GM12878 (cell line): ENCODE results near the gene FNDC11. TPM values are rescaled to one million over a fixed set of nuclear protein-coding genes. Genes with fewer than 3 reads are reported as not detected.

Experiments
- ATAC-seq: fragments of 200-7000 bp; cut with Tn5 transposase; 3 replicates; pipeline ENCODE4 v1.9.1; 2020; ENCODE audit warnings: mild to moderate bottlenecking, moderate library complexity
- BruUV-seq: library from RNA; stranded (reverse); fragments of 400-500 nt; replicated peaks from 2 replicates; lab custom pipeline; 2021; lab: Mats Ljungman, UMichigan
- CTCF ChIA-PET: fragments of 300-600 bp; sonication (Branson Sonifier 250); formaldehyde crosslinking; extraction: SDS; loops from one replicate; lab custom pipeline; 2021; ENCODE audit warnings: inconsistent platforms; lab: Yijun Ruan, JAX
- POLR2A ChIA-PET: fragments of 350-600 bp; formaldehyde crosslinking; extraction: SDS; loops from one replicate; lab custom pipeline; 2021; ENCODE audit warnings: inconsistent platforms; lab: Charles Lee
- RAD21 ChIA-PET: fragments of 300-600 bp; sonication (Branson Sonifier 250); formaldehyde crosslinking; loops from one replicate; lab custom pipeline; 2023; ENCODE audit warnings: antibody characterized with exemption; ENCODE audit not compliant: unreplicated experiment; lab: Charles Lee
- SMC1A ChIA-PET: fragments of 300-600 bp; sonication (Branson Sonifier 250); formaldehyde crosslinking; loops from one replicate; lab custom pipeline; 2023; ENCODE audit not compliant: unreplicated experiment, uncharacterized antibody; lab: Charles Lee
- DNase-seq: peaks from one replicate; pipeline ENCODE4 v3.0.0-alpha.2; 2011; ENCODE audit warnings: low read depth, low spot score
- FAIRE-seq: peaks from 3 replicates; lab custom pipeline; 2011; peaks lifted over from hg19 to GRCh38; lab: Jason Lieb, UNC
- H2AFZ ChIP-seq: 2 replicates; pipeline ENCODE4 v1.6.0; 2011; ENCODE audit warnings: low read depth, low read length, control low read depth; ENCODE audit not compliant: control insufficient read depth
- H3K27ac ChIP-seq: 2 replicates; pipeline ENCODE4 v1.5.1; 2011; ENCODE audit warnings: control low read depth; ENCODE audit not compliant: control insufficient read depth, insufficient read depth
- H3K27me3 ChIP-seq, 2 experiments: replicated peaks in 1 of 2; 2 replicates each; pipeline versions ENCODE4 v1.6.0 to v1.6.1; 2011; ENCODE audit warnings: low read length in 1 of 2; ENCODE audit not compliant: control insufficient read depth in 2 of 2, insufficient read depth in 2 of 2
- H3K36me3 ChIP-seq, 2 experiments: 2 replicates each; pipeline ENCODE4 v1.5.1; 2011; ENCODE audit warnings: low read length in 1 of 2; ENCODE audit not compliant: control insufficient read depth in 2 of 2, insufficient read depth in 2 of 2
- H3K4me1 ChIP-seq: 2 replicates; pipeline ENCODE4 v1.6.1; 2011; ENCODE audit warnings: mild to moderate bottlenecking, low read length, moderate library complexity, mixed read lengths; ENCODE audit not compliant: control insufficient read depth, insufficient read depth
- H3K4me2 ChIP-seq: 2 replicates; pipeline ENCODE4 v1.6.0; 2011; ENCODE audit warnings: control low read depth; ENCODE audit not compliant: control insufficient read depth, insufficient read depth
- H3K4me3 ChIP-seq: fragments of 200-600 bp; sonication (generic); 2 replicates; pipeline ENCODE4 v1.5.1; 2016
- H3K79me2 ChIP-seq: 2 replicates; pipeline ENCODE4 v1.6.0; 2011; ENCODE audit warnings: low read length; ENCODE audit not compliant: control insufficient read depth, insufficient read depth
- H3K9ac ChIP-seq: 2 replicates; pipeline ENCODE4 v1.8.0; 2011; ENCODE audit warnings: low read length, control low read depth, mixed read lengths; ENCODE audit not compliant: control insufficient read depth, insufficient read depth
- H3K9me3 ChIP-seq: replicated peaks from 3 replicates; pipeline ENCODE4 v1.5.1; 2011; ENCODE audit warnings: mild to moderate bottlenecking, low read length; ENCODE audit not compliant: control insufficient read depth, insufficient read depth
- H4K20me1 ChIP-seq: 2 replicates; pipeline ENCODE4 v1.6.0; 2011; ENCODE audit not compliant: control insufficient read depth, insufficient read depth
- BCL3 ChIP-seq: IDR thresholded peaks from 2 replicates; pipeline ENCODE4 v1.6.1; 2011; ENCODE audit warnings: borderline replicate concordance, low read depth, mild to moderate bottlenecking, moderate library complexity, low read length; ENCODE audit not compliant: insufficient read depth, poor library complexity, severe bottlenecking
- BHLHE40 ChIP-seq, 2 experiments: fragments of 450-650 bp in 1 of 2; IDR thresholded peaks; 2 replicates each; pipeline ENCODE4 v1.6.1; 2011 to 2017; ENCODE audit warnings: low read depth in 2 of 2, borderline replicate concordance in 1 of 2, improper control_type of control experiment in 1 of 2, low read length in 1 of 2, mild to moderate bottlenecking in 1 of 2
- EGR1 ChIP-seq, 2 experiments: IDR thresholded peaks; 1 replicate in 1 of 2; 2 replicates in 1 of 2; pipeline ENCODE4 v1.6.1; 2011 to 2012; ENCODE audit warnings: low read depth in 2 of 2, low read length in 2 of 2, borderline replicate concordance in 1 of 2, mild to moderate bottlenecking in 1 of 2, moderate library complexity in 1 of 2
- EP300 ChIP-seq, 2 experiments: fragments of 150-350 bp in 1 of 2; IDR thresholded peaks; 2 replicates each; pipeline ENCODE4 v1.6.1; 2011 to 2012; ENCODE audit warnings: low read depth in 2 of 2, low read length in 2 of 2, borderline replicate concordance in 1 of 2, improper control_type of control experiment in 1 of 2, inconsistent platforms in 1 of 2; ENCODE audit not compliant: control insufficient read depth in 1 of 2
- IRF5 ChIP-seq: fragments of 450-650 bp; IDR thresholded peaks from 2 replicates; pipeline ENCODE4 v1.6.1; 2017; ENCODE audit warnings: borderline replicate concordance
- LARP7 ChIP-seq: fragments of 450-650 bp; IDR thresholded peaks from 2 replicates; pipeline ENCODE4 v1.6.1; 2017; ENCODE audit warnings: mild to moderate bottlenecking
- MXI1 ChIP-seq: fragments of 150-350 bp; IDR thresholded peaks from 2 replicates; pipeline ENCODE4 v1.6.1; 2011; ENCODE audit warnings: low read depth, mild to moderate bottlenecking, inconsistent platforms, low read length, improper control_type of control experiment
- MYC ChIP-seq: IDR thresholded peaks from 2 replicates; pipeline ENCODE4 v1.6.1; 2011; ENCODE audit warnings: mild to moderate bottlenecking, low read length, moderate library complexity, inconsistent platforms; ENCODE audit not compliant: insufficient read depth, insufficient replicate concordance, insufficient read length, severe bottlenecking
- NR2F1 ChIP-seq: fragments of 450-650 bp; conservative IDR thresholded peaks from 2 replicates; pipeline ENCODE4 v1.6.1; 2017; ENCODE audit warnings: mild to moderate bottlenecking
- NRF1 ChIP-seq: conservative IDR thresholded peaks from 2 replicates; pipeline ENCODE4 v1.6.1; 2011; ENCODE audit warnings: mild to moderate bottlenecking, low read depth, low read length, improper control_type of control experiment
- POLR2A ChIP-seq: IDR thresholded peaks from 2 replicates; pipeline ENCODE4 v1.6.1; 2011; ENCODE audit warnings: low read depth, mild to moderate bottlenecking, low read length
- POU2F2 ChIP-seq: IDR thresholded peaks from 3 replicates; pipeline ENCODE4 v1.6.1; 2011; ENCODE audit warnings: low read depth, mild to moderate bottlenecking, low read length, borderline replicate concordance
- RCOR1 ChIP-seq: conservative IDR thresholded peaks from 2 replicates; pipeline ENCODE4 v1.6.1; 2012; ENCODE audit warnings: low read depth, low read length, improper control_type of control experiment
- REST ChIP-seq: IDR thresholded peaks from 2 replicates; pipeline ENCODE4 v1.6.1; 2012; ENCODE audit warnings: mild to moderate bottlenecking, low read depth, low read length
- SREBF2 ChIP-seq: IDR thresholded peaks from 2 replicates; pipeline ENCODE4 v1.6.1; 2012; ENCODE audit warnings: mild to moderate bottlenecking, low read length
- TAF1 ChIP-seq: IDR thresholded peaks from 2 replicates; pipeline ENCODE4 v1.6.1; 2011; ENCODE audit warnings: mild to moderate bottlenecking, low read depth, low read length, borderline replicate concordance
- WRNIP1 ChIP-seq: IDR thresholded peaks from 2 replicates; pipeline ENCODE4 v1.6.1; 2011; ENCODE audit warnings: low read depth, low read length, improper control_type of control experiment, borderline replicate concordance
- WGBS: methylation state at CpG from one replicate; pipeline ENCODE4 v1.1.6; 2016; ENCODE audit warnings: low lambda C conversion rate; ENCODE audit not compliant: insufficient replicate concordance, insufficient coverage; ENCODE audit errors: missing lambda C conversion rate; 5-methylcytosine and 5-hydroxymethylcytosine counted together
- in situ Hi-C: fragments of 300-500 bp; cut with MboI; formaldehyde crosslinking; loops from 9 replicates; pipeline ENCODE4 v1.14.3; 2018; ENCODE audit warnings: mixed read lengths
- intact Hi-C: fragments of 100-400 bp; cut with micrococcal nuclease; formaldehyde crosslinking; loops from one replicate; pipeline ENCODE4 v1.14.2; 2022; ENCODE audit not compliant: unreplicated experiment
- polyA plus RNA-seq, 11 experiments: library from polyadenylated mRNA; depleted of rRNA in 4 of 11; unstranded in 6 of 11; stranded (reverse) in 5 of 11; fragments of >200 nt; fragmentation: Nextera tagmentation in 4 of 11; fragmentation: Illumina TruSeq in 1 of 11; extraction: Ambion mirVana in 4 of 11; extraction: Trizol in 1 of 11; gene quantifications; 1 replicate in 1 of 11; 2 replicates in 10 of 11; pipeline versions ENCODE4 v1.2.1 to v1.2.3, GENCODE V29; 2011 to 2016; ENCODE audit warnings: inconsistent platforms in 2 of 11, missing spikeins in 2 of 11, low read depth in 1 of 11
- total RNA-seq, 4 experiments: library from RNA; depleted of rRNA in 3 of 4; stranded (reverse); fragments of >200 nt in 3 of 4; fragmentation: Illumina TruSeq in 1 of 4; extraction: Trizol in 1 of 4; gene quantifications; 2 replicates each; pipeline versions ENCODE4 v1.2.1 to v1.2.3, GENCODE V29; 2013 to 2021

The FNDC11 gene
- total and polyA plus RNA-seq, 10 of the 15 experiments (the other 5 are each of a cell fraction or from before 2014, with no cell fraction given): 0.09 to 0.72 (median 0.34) TPM; not detected in 2

GRCh38 chr20:63520504-63520933 is 33.4 kb upstream of the FNDC11 start, which contains the start of gene PPDPF:
TSS of gene PPDPF (plus strand) at chr20:63520765. CDS start at chr20:63521309, 544 bp downstream.
- FAIRE-seq: no peak
- CTCF ChIA-PET: interaction anchor here (1.1 to 2.1 kb wide), 2 partner anchors 17 to 79 kb away, joined by 5 to 6 read pairs; no protein-coding TSS in a partner anchor
- no TSS peak for BruUV-seq
- TF ChIP-seq EGR1 (IDR thresholded peaks at IDR 0.05; ENCODE audit: borderline replicate concordance in 1 of 2, low read depth in 2 of 2, low read length in 2 of 2): 0 out of 3 replicates have a peak, but pooled peaks of 1 of the 2 experiments have one; percentile 18
- no peak for TF ChIP-seq REST
- no peak for TF ChIP-seq IRF5
- TF ChIP-seq BHLHE40 (IDR thresholded peaks at IDR 0.05; ENCODE audit: borderline replicate concordance in 1 of 2, low read depth in 2 of 2, low read length in 1 of 2): peak; percentile 18 to 68; a peak in 2 of 4 replicates
- peak; percentile 88 for TF ChIP-seq POLR2A
- TF ChIP-seq EP300 (IDR thresholded peaks at IDR 0.05; ENCODE audit: borderline replicate concordance in 1 of 2, control insufficient read depth in 1 of 2, low read depth in 2 of 2, low read length in 2 of 2): no peak
- TF ChIP-seq POU2F2: peak; percentile 65; the same call in 1 of the 3 replicates
- no peak for TF ChIP-seq WRNIP1
- peak; percentile 80 for TF ChIP-seq TAF1
- TF ChIP-seq MXI1: peak; percentile 72; the same call in 1 of the 2 replicates
- TF ChIP-seq SREBF2: no peak
- peak; percentile 0; the same call in 1 of the 2 replicates for TF ChIP-seq NR2F1
- TF ChIP-seq RCOR1: no peak
- peak; percentile 40; the same call in 1 of the 2 replicates for TF ChIP-seq LARP7
- TF ChIP-seq NRF1: peak; percentile 65
- TF ChIP-seq MYC: no peak
- TF ChIP-seq BCL3: no peak

More at GRCh38 chr20:63520504-63520933, 33.4 kb upstream of the FNDC11 start, which contains the start of gene PPDPF:
- Histone ChIP-seq H3K36me3 (peaks cover 0 to 2% of the 10 kb centered on the region in 2 experiments; a peak in 1 of 4 replicates), H2AFZ (peak within 1 kb of the TSS; percentile 79), H3K27ac (peak within 1 kb of the TSS; percentile 58), H3K79me2 (peaks cover 8% of the 10 kb centered on the region), H3K4me1 (peaks cover 4% of the 10 kb centered on the region), H3K9ac (peak within 1 kb of the TSS; percentile 80), H3K4me3 (peak within 1 kb of the TSS; percentile 86), H4K20me1 (no peaks in the 10 kb centered on the region), H3K4me2 (peak within 1 kb of the TSS; percentile 99), H3K27me3 (no peaks in the 10 kb centered on the region), H3K9me3 (peaks cover 4% of the 10 kb centered on the region; the same call in 2 of the 3 replicates)
- in situ Hi-C loops: no loop called here
- RAD21 ChIA-PET: interaction anchor here (0.6 to 2.4 kb wide), 3 partner anchors 8 to 121 kb away, joined by 5 to 20 read pairs (median 6); partner anchors contain the start of gene PTK6
- 3% methylated on average over 35 of the region's 64 CpGs for WGBS
- DNase-seq (no peak), ATAC-seq (peak; percentile 90)
- POLR2A ChIA-PET: interaction anchor here (1.2 to 3.8 kb wide), 5 partner anchors 9 to 121 kb away, joined by 3 to 33 read pairs (median 6); partner anchors contain the start of gene PTK6
- intact Hi-C loops: no loop called here
- SMC1A ChIA-PET: interaction anchor here (1.2 kb wide), 1 partner anchor 79 kb away, joined by 7 read pairs; no protein-coding TSS in a partner anchor
